ENCODE measurements around the gene UBE2V1.
A peak's percentile ranks its signal among the peaks of the same experiment; 100 is the strongest.
"Not testable (repeated sequence)": the region's sequence is repeated elsewhere in the genome, so short reads cannot be mapped to it uniquely, and the experiment has no call there.

UBE2V1 gene

DNA sequence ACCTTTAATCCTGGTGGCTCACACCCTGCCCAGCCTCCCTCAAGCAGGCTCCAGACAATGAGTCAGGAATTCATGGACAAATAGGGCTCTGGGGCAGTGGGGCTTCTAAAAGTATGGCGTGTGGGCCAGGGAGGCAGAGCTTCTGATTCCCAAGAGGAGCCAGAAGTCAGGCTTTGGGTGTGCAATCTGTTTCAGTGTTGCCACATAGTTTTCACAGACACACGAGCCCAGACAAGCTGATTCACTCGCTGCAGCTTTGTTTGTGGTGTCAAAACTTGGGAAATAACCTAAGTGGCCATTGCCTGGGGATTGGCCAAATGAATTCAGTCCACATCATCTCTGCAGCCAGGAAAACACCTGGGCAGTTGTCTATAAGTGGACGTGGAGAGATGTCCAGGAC is 31.4 kb upstream of the UBE2V1 start:
- Histone ChIP-seq H3K9me3 (ENCODE audit: control insufficient read depth, low read length) (no peaks in the 10 kb centered on the region), H3K27me3 (ENCODE audit: control insufficient read depth, insufficient read depth, low read length) (no peaks in the 10 kb centered on the region), H3K4me3 (ENCODE audit: low read length) (no peak overlapping the region), H3K36me3 (ENCODE audit: control insufficient read depth, insufficient read depth, low read length) (peaks cover 17% of the 10 kb centered on the region), H3K4me1 (ENCODE audit: control insufficient read depth, insufficient read depth, low read length) (peaks cover 71% of the 10 kb centered on the region), H3K9ac (ENCODE audit: low read length) (no peak overlapping the region)

- no peak overlapping the region for H3K9ac ChIP-seq (ENCODE audit: low read length)
- no peaks in the 10 kb centered on the region for H3K27me3 ChIP-seq (ENCODE audit: control insufficient read depth, insufficient read depth, low read length)
- peaks cover 72% of the 10 kb centered on the region for H3K4me1 ChIP-seq (ENCODE audit: control insufficient read depth, insufficient read depth, low read length)
- no peak overlapping the region for H3K4me3 ChIP-seq (ENCODE audit: low read length)
- H3K36me3 ChIP-seq (ENCODE audit: control insufficient read depth, insufficient read depth, low read length): peaks cover 14% of the 10 kb centered on the region
- no peaks in the 10 kb centered on the region for H3K9me3 ChIP-seq (ENCODE audit: control insufficient read depth, low read length)
These were observed 29.9 kb upstream of the UBE2V1 start for GRCh38 chr20:50142812-50143211.

GRCh38 chr20:50141811-50142561 is 29.0 kb upstream of the UBE2V1 start:
- Histone ChIP-seq H3K9ac (ENCODE audit: low read length) (peak overlapping the region; percentile 16), H3K36me3 (ENCODE audit: control insufficient read depth, insufficient read depth, low read length) (peaks cover 14% of the 10 kb centered on the region), H3K9me3 (ENCODE audit: control insufficient read depth, low read length) (no peaks in the 10 kb centered on the region), H3K4me1 (ENCODE audit: control insufficient read depth, insufficient read depth, low read length) (peaks cover 64% of the 10 kb centered on the region), H3K4me3 (ENCODE audit: low read length) (no peak overlapping the region), H3K27me3 (ENCODE audit: control insufficient read depth, insufficient read depth, low read length) (no peaks in the 10 kb centered on the region)

GRCh38 chr20:50141018-50141675 is 28.2 kb upstream of the UBE2V1 start:
- H3K36me3 ChIP-seq (ENCODE audit: control insufficient read depth, insufficient read depth, low read length): peaks cover 14% of the 10 kb centered on the region
- no peaks in the 10 kb centered on the region for H3K27me3 ChIP-seq (ENCODE audit: control insufficient read depth, insufficient read depth, low read length)
- peak overlapping the region; percentile 19 for H3K9ac ChIP-seq (ENCODE audit: low read length)
- H3K9me3 ChIP-seq (ENCODE audit: control insufficient read depth, low read length): no peaks in the 10 kb centered on the region
- H3K4me1 ChIP-seq (ENCODE audit: control insufficient read depth, insufficient read depth, low read length): peaks cover 56% of the 10 kb centered on the region
- H3K4me3 ChIP-seq (ENCODE audit: low read length): no peak overlapping the region

DNA sequence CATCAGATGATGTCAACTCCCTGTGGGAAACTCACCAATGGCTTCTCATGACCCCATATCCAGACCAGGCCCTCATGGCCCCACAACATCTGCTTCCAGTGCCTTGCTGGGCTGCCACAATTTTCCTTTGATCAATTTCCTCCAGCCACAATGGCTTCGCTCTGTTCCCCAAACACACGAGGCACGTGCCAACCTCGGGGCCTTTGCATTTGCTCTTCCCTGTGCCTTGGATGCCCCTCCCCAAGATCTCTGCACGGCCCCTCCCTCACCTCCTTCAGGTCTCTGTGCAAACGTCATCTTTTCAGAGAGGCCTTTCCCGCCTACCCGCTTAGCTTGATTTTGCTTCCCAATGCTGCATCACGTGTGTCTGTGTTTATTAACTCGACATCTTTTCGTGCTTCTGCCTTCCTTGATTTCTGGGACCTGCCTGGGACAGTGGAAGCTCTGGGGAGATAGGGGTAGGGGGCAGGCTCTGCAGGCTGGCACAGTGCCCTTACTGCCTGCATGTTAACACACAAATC is 27.4 kb upstream of the UBE2V1 start:
- peaks cover 14% of the 10 kb centered on the region for H3K36me3 ChIP-seq (ENCODE audit: control insufficient read depth, insufficient read depth, low read length)
- H3K4me1 ChIP-seq (ENCODE audit: control insufficient read depth, insufficient read depth, low read length): peaks cover 52% of the 10 kb centered on the region
- H3K9ac ChIP-seq (ENCODE audit: low read length): no peak overlapping the region
- no peak overlapping the region for H3K4me3 ChIP-seq (ENCODE audit: low read length)
- no peaks in the 10 kb centered on the region for H3K27me3 ChIP-seq (ENCODE audit: control insufficient read depth, insufficient read depth, low read length)
- no peaks in the 10 kb centered on the region for H3K9me3 ChIP-seq (ENCODE audit: control insufficient read depth, low read length)

DNA sequence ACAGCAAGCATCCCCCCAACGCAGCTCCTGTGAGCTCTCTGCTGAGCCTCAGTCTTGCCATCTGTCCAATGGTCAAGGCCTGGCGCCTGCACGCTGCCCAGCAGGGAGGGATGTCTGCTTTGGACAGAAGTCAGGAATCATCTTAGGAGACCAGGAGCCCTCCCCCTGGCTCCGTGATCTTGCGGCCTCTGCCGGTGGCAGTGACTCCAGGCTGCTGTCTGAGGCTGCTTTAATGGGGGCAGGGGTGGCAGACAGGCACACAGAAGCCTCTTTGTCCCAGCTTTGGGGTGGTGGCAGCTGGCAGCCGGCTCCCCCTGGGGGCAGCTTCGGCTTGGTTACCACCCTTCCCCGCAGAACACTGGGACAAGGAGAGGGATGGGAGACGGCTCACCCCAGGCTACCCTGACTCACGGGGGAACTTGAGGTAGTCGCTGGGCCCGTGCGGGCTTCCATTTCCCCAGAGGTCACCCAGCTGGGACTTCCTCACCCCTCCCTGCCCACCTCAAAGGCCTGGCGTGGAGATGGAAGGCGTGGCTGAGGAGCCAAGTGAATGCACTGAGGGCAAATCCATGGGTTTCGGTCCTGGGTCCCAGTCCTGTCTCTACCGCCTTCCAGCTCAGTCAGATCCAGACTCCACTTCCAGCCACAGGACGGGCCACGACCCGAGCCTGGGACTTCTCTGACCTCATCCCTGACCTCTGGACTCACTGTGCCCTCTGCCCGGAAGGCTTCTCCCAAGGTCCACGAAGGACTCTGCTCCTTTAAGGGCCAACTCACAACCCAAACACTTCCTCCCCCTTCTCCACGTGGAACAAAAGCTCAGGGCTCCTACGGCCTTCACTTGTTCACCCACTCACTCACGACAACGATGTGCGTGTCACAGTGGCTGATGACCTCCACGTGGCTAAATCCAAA is 25.8 kb upstream of the UBE2V1 start:
- no peak overlapping the region for H3K4me3 ChIP-seq (ENCODE audit: low read length)
- no peak overlapping the region for H3K9ac ChIP-seq (ENCODE audit: low read length)
- H3K36me3 ChIP-seq (ENCODE audit: control insufficient read depth, insufficient read depth, low read length): peaks cover 14% of the 10 kb centered on the region
- no peaks in the 10 kb centered on the region for H3K9me3 ChIP-seq (ENCODE audit: control insufficient read depth, low read length)
- H3K4me1 ChIP-seq (ENCODE audit: control insufficient read depth, insufficient read depth, low read length): peaks cover 45% of the 10 kb centered on the region
- H3K27me3 ChIP-seq (ENCODE audit: control insufficient read depth, insufficient read depth, low read length): no peaks in the 10 kb centered on the region

GRCh38 chr20:50138120-50138478 is 25.1 kb upstream of the UBE2V1 start:
- no peak overlapping the region for H3K9ac ChIP-seq (ENCODE audit: low read length)

GRCh38 chr20:50137702-50138101 is 24.8 kb upstream of the UBE2V1 start:
- H3K27me3 ChIP-seq (ENCODE audit: control insufficient read depth, insufficient read depth, low read length); H3K9ac ChIP-seq (ENCODE audit: low read length); H3K36me3 ChIP-seq (ENCODE audit: control insufficient read depth, insufficient read depth, low read length); H3K4me3 ChIP-seq (ENCODE audit: low read length); H3K9me3 ChIP-seq (ENCODE audit: control insufficient read depth, low read length): not testable (repeated sequence)
- peaks cover 40% of the 10 kb centered on the region for H3K4me1 ChIP-seq (ENCODE audit: control insufficient read depth, insufficient read depth, low read length)

More at GRCh38 chr20:50138120-50138478, 25.1 kb upstream of the UBE2V1 start:
- Histone ChIP-seq H3K9me3 (ENCODE audit: control insufficient read depth, low read length) (no peaks in the 10 kb centered on the region), H3K4me3 (ENCODE audit: low read length) (no peak overlapping the region), H3K4me1 (ENCODE audit: control insufficient read depth, insufficient read depth, low read length) (peaks cover 43% of the 10 kb centered on the region), H3K36me3 (ENCODE audit: control insufficient read depth, insufficient read depth, low read length) (peaks cover 11% of the 10 kb centered on the region), H3K27me3 (ENCODE audit: control insufficient read depth, insufficient read depth, low read length) (no peaks in the 10 kb centered on the region)

DNA sequence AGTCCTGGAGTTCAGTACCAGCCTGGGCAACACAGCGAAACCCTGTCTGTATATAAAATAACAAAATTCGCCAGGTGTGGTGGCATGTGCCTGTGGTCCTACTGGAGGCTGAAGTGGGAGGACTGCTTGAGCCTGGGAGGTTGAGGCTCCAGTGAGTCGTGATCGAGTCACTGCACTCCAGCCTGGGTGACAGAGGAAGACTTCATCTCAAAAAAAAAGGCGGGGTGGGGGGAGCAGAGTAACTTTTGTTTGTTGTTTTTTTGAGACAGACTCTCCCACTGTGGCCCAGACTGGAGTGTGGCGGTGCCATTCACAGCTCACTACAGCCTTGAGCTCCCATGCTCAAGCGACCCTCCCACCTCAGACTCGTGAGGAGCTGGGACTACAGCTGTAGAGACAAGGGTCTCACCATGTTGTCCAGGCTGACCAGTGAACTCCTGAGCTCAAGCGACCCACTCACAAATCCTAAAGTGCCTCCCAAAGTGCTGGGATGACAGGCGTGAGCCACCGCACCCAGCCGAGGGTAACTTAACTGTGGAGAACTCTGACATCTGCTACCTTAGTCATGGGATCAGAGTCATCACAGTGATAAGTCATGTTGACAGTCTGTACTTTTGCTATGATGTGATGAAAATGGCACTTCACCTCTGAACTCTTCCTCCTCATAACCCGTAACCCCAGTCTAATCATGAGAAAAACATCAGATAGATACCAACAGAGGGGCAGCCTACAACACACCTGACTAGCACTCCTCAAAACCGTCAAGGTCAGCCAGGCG is 24.1 kb upstream of the UBE2V1 start:
- no peaks in the 10 kb centered on the region for H3K27me3 ChIP-seq (ENCODE audit: control insufficient read depth, insufficient read depth, low read length)
- peaks cover 3% of the 10 kb centered on the region for H3K36me3 ChIP-seq (ENCODE audit: control insufficient read depth, insufficient read depth, low read length)
- peaks cover 39% of the 10 kb centered on the region for H3K4me1 ChIP-seq (ENCODE audit: control insufficient read depth, insufficient read depth, low read length)
- H3K9me3 ChIP-seq (ENCODE audit: control insufficient read depth, low read length): no peaks in the 10 kb centered on the region
- H3K9ac ChIP-seq (ENCODE audit: low read length): no peak overlapping the region
- no peak overlapping the region for H3K4me3 ChIP-seq (ENCODE audit: low read length)

GRCh38 chr20:50135157-50135556 is 22.2 kb upstream of the UBE2V1 start:
- H3K9ac ChIP-seq (ENCODE audit: low read length); H3K4me3 ChIP-seq (ENCODE audit: low read length); H3K27me3 ChIP-seq (ENCODE audit: control insufficient read depth, insufficient read depth, low read length); H3K36me3 ChIP-seq (ENCODE audit: control insufficient read depth, insufficient read depth, low read length); H3K9me3 ChIP-seq (ENCODE audit: control insufficient read depth, low read length): not testable (repeated sequence)
- H3K4me1 ChIP-seq (ENCODE audit: control insufficient read depth, insufficient read depth, low read length): peaks cover 26% of the 10 kb centered on the region

- H3K36me3 ChIP-seq (ENCODE audit: control insufficient read depth, insufficient read depth, low read length): peaks cover 15% of the 10 kb centered on the region
- H3K9me3 ChIP-seq (ENCODE audit: control insufficient read depth, low read length): no peaks in the 10 kb centered on the region
- no peaks in the 10 kb centered on the region for H3K27me3 ChIP-seq (ENCODE audit: control insufficient read depth, insufficient read depth, low read length)
- peaks cover 20% of the 10 kb centered on the region for H3K4me1 ChIP-seq (ENCODE audit: control insufficient read depth, insufficient read depth, low read length)
- no peak overlapping the region for H3K4me3 ChIP-seq (ENCODE audit: low read length)
- no peak overlapping the region for H3K9ac ChIP-seq (ENCODE audit: low read length)
These were observed 20.7 kb upstream of the UBE2V1 start for GRCh38 chr20:50133474-50134217.
